IMR-90 (cell line): ENCODE data around the gene ZNF277. TPM values are rescaled to one million over a fixed set of nuclear protein-coding genes. Genes with fewer than 3 reads are reported as not detected.

Source experiments
- ATAC-seq: fragments of 200-7000 bp; cut with Tn5 transposase; 2 replicates; pipeline ENCODE4 v1.9.1; 2020; ENCODE audit warnings: low read depth, mild to moderate bottlenecking, moderate library complexity
- BruUV-seq: library from RNA; stranded (reverse); fragments of 400-500 nt; replicated peaks from 2 replicates; lab custom pipeline; 2021; lab: Mats Ljungman, UMichigan
- CTCF ChIA-PET: fragments of 300-600 bp; formaldehyde crosslinking; extraction: SDS; loops from one replicate; lab custom pipeline; 2021; ENCODE audit warnings: antibody characterized with exemption; lab: Yijun Ruan, JAX
- POLR2A ChIA-PET: fragments of 300-600 bp; sonication (Branson Sonifier 250); formaldehyde crosslinking; loops from one replicate; lab custom pipeline; 2022; ENCODE audit warnings: antibody characterized with exemption; ENCODE audit not compliant: unreplicated experiment; lab: Charles Lee
- DNase-seq: peaks from one replicate; pipeline ENCODE4 v3.0.0; 2013
- H2AFZ ChIP-seq: replicated peaks from 2 replicates; pipeline ENCODE3; 2013; ENCODE audit warnings: low read length, mild to moderate bottlenecking; ENCODE audit not compliant: poor library complexity
- H2AK5ac ChIP-seq: 2 replicates; pipeline ENCODE4 v1.6.1; 2013; ENCODE audit warnings: low read depth, low read length, inconsistent platforms
- H2AK9ac ChIP-seq: replicated peaks from 2 replicates; pipeline ENCODE3; 2013; ENCODE audit warnings: mild to moderate bottlenecking, low read depth, low read length, moderate library complexity; ENCODE audit not compliant: poor library complexity
- H2BK120ac ChIP-seq: 2 replicates; pipeline ENCODE4 v1.6.1; 2013; ENCODE audit warnings: low read depth, low read length, inconsistent platforms
- H2BK15ac ChIP-seq: 3 replicates; pipeline ENCODE4 v1.6.1; 2013; ENCODE audit warnings: low read depth, low read length, inconsistent platforms
- H2BK20ac ChIP-seq: 2 replicates; pipeline ENCODE4 v1.6.1; 2013; ENCODE audit warnings: low read depth, mild to moderate bottlenecking, inconsistent platforms, low read length, moderate library complexity
- H2BK5ac ChIP-seq: 2 replicates; pipeline ENCODE4 v1.6.1; 2013; ENCODE audit warnings: mild to moderate bottlenecking, low read depth, low read length, inconsistent platforms; ENCODE audit not compliant: poor library complexity, severe bottlenecking
- H3K14ac ChIP-seq: replicated peaks from 2 replicates; pipeline ENCODE4 v1.6.1; 2013; ENCODE audit warnings: low read depth, low read length, inconsistent platforms
- H3K18ac ChIP-seq: 2 replicates; pipeline ENCODE4 v1.6.1; 2013; ENCODE audit warnings: low read depth, low read length, control low read depth
- H3K23ac ChIP-seq: 2 replicates; pipeline ENCODE4 v1.6.1; 2013; ENCODE audit warnings: low read depth, low read length, inconsistent platforms
- H3K27ac ChIP-seq: 2 replicates; pipeline ENCODE4 v1.5.1; 2013; ENCODE audit warnings: mild to moderate bottlenecking, control low read depth, low read length; ENCODE audit not compliant: insufficient read depth
- H3K27me3 ChIP-seq: 2 replicates; pipeline ENCODE4 v1.6.1; 2013; ENCODE audit warnings: low read length; ENCODE audit not compliant: control insufficient read depth, insufficient read depth
- H3K36me3 ChIP-seq: 2 replicates; pipeline ENCODE4 v1.6.1; 2013; ENCODE audit warnings: low read length, mixed read lengths; ENCODE audit not compliant: control insufficient read depth, insufficient read depth
- H3K4ac ChIP-seq: 2 replicates; pipeline ENCODE4 v1.6.1; 2013; ENCODE audit warnings: low read depth, low read length, inconsistent platforms
- H3K4me1 ChIP-seq: 2 replicates; pipeline ENCODE4 v1.6.1; 2013; ENCODE audit warnings: low read length, mixed read lengths; ENCODE audit not compliant: control insufficient read depth, insufficient read depth
- H3K4me2 ChIP-seq: 2 replicates; pipeline ENCODE4 v1.6.1; 2013; ENCODE audit warnings: low read depth, mild to moderate bottlenecking, control low read depth, low read length, moderate library complexity
- H3K4me3 ChIP-seq: 2 replicates; pipeline ENCODE4 v1.5.1; 2013; ENCODE audit warnings: low read depth, mild to moderate bottlenecking, control low read depth, low read length, moderate library complexity; ENCODE audit not compliant: insufficient read depth
- H3K56ac ChIP-seq: 2 replicates; pipeline ENCODE4 v1.6.1; 2013; ENCODE audit warnings: low read length, inconsistent platforms; ENCODE audit not compliant: insufficient read depth; ENCODE audit errors: extremely low read depth
- H3K79me1 ChIP-seq, 2 experiments: 2 replicates each; pipeline ENCODE4 v1.6.1; 2013; ENCODE audit warnings: low read length in 2 of 2, inconsistent platforms in 1 of 2, low read depth in 1 of 2
- H3K9ac ChIP-seq: 2 replicates; pipeline ENCODE4 v1.6.1; 2013; ENCODE audit warnings: low read depth, low read length, control low read depth
- H3K9me1 ChIP-seq: 2 replicates; pipeline ENCODE4 v1.6.1; 2013; ENCODE audit warnings: low read length, inconsistent platforms; ENCODE audit not compliant: insufficient read depth
- H3K9me3 ChIP-seq: 2 replicates; pipeline ENCODE4 v1.6.1; 2013; ENCODE audit warnings: low read length; ENCODE audit not compliant: control insufficient read depth, insufficient read depth
- H4K20me1 ChIP-seq: 2 replicates; pipeline ENCODE4 v1.6.1; 2013; ENCODE audit warnings: low read length, inconsistent platforms; ENCODE audit not compliant: insufficient read depth
- H4K5ac ChIP-seq: 2 replicates; pipeline ENCODE4 v1.6.1; 2013; ENCODE audit warnings: mild to moderate bottlenecking, low read depth, low read length, control low read depth
- H4K8ac ChIP-seq, 2 experiments: 2 replicates each; pipeline ENCODE4 v1.6.1; 2013; ENCODE audit warnings: low read depth in 2 of 2, low read length in 2 of 2, control low read depth in 1 of 2, inconsistent platforms in 1 of 2
- H4K91ac ChIP-seq: 2 replicates; pipeline ENCODE4 v1.6.1; 2013; ENCODE audit warnings: low read depth, low read length, inconsistent platforms; ENCODE audit not compliant: insufficient read depth
- BHLHE40 ChIP-seq: fragments of 150-350 bp; IDR thresholded peaks from 2 replicates; pipeline ENCODE4 v1.6.1; 2016; ENCODE audit warnings: mild to moderate bottlenecking, low read depth, low read length
- CEBPB ChIP-seq: IDR thresholded peaks from 2 replicates; pipeline ENCODE4 v1.6.1; 2012; ENCODE audit warnings: low read depth, low read length, improper control_type of control experiment
- WGBS, 2 experiments: methylation state at CpG; one replicate each; pipeline versions ENCODE4 v1.1.5 to v1.1.7; 2013; ENCODE audit warnings: missing lambda C conversion rate in 2 of 2; ENCODE audit not compliant: insufficient read length in 1 of 2; ENCODE audit errors: extremely low coverage in 2 of 2; 5-methylcytosine and 5-hydroxymethylcytosine counted together
- dilution Hi-C: fragments of 300-500 bp; cut with HindIII; formaldehyde crosslinking; loops from one replicate; pipeline ENCODE4 v1.14.3; 2018; ENCODE audit warnings: low sequenced_read_pairs; ENCODE audit not compliant: unreplicated experiment
- in situ Hi-C: fragments of 300-500 bp; cut with MboI; formaldehyde crosslinking; loops from 3 replicates; pipeline ENCODE4 v1.14.3; 2019; ENCODE audit warnings: low sequenced_read_pairs, inconsistent platforms, mixed read lengths
- intact Hi-C: fragments of 100-400 bp; cut with micrococcal nuclease; formaldehyde crosslinking; loops from 2 replicates; pipeline ENCODE4 v1.10.0; 2022
- polyA plus RNA-seq, 3 experiments: library from polyadenylated mRNA; depleted of rRNA; stranded (reverse); fragments of >200 nt; gene quantifications; 2 replicates each; pipeline ENCODE4 v1.2.3, GENCODE V29; 2012; ENCODE audit warnings: low replicate concordance in 1 of 3
- total RNA-seq: library from RNA; depleted of rRNA; stranded (reverse); fragments of >200 nt; gene quantifications from 2 replicates; pipeline ENCODE4 v1.2.3, GENCODE V29; 2012

ZNF277 gene
- total and polyA plus RNA-seq, 2 of the 4 experiments (the other 2 are of a cell fraction): 7.3 to 21.3 TPM

DNA sequence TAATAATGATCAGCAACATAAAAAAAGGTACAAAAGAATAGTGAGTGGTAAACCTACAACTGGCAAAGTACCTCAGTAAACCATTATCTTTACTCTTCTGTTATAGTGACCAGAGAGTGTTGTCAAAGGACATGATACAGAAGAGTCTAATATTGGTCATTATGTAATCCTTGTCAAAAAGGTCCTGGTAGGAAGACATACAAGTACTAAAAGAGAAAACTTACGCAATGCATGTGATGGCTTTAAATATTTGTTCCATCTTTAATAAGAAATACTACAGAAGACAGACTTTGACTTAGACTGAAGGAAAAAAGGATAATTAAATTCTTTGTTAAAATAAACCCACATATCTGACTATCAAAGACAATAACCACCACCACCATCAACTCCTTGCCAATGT is 6.8 kb upstream of the ZNF277 start:
- no peak overlapping the region for H2BK20ac ChIP-seq
- ATAC-seq: no peak
- no peak overlapping the region for H2BK5ac ChIP-seq
- 0 out of 2 replicates have a peak overlapping the region, but pooled peaks have one; percentile 78 for H3K23ac ChIP-seq
- intact Hi-C loops: loop anchor here (5.0 to 10.0 kb wide), 2 partner anchors 57 to 215 kb away; no protein-coding TSS in a partner anchor
- no peak overlapping the region for H3K14ac ChIP-seq
- H3K79me1 ChIP-seq: peaks cover 18 to 54% of the 10 kb centered on the region in 2 experiments
- no peak for DNase-seq
- CTCF ChIA-PET: no interaction called here
- H4K91ac ChIP-seq: no peak overlapping the region
- H2BK120ac ChIP-seq: peak overlapping the region; percentile 38; the same call in 1 of the 2 replicates
- H3K9me3 ChIP-seq: no peaks in the 10 kb centered on the region
- dilution Hi-C loops: no loop called here
- WGBS, 2 experiments: no CpG with 5 or more reads among the region's 1 CpG
- H4K20me1 ChIP-seq: no peaks in the 10 kb centered on the region
- no peaks in the 10 kb centered on the region for H3K9me1 ChIP-seq
- TF ChIP-seq BHLHE40: no peak
- peak; percentile 70 for TF ChIP-seq CEBPB
- no peak overlapping the region for H4K8ac ChIP-seq
- no peak overlapping the region for H3K56ac ChIP-seq
- in situ Hi-C loops: loop anchor here (10.0 to 25.0 kb wide), 2 partner anchors 215 to 437 kb away; no protein-coding TSS in a partner anchor
- H2AFZ ChIP-seq: no peak overlapping the region
- H3K18ac ChIP-seq: no peak overlapping the region
- H2BK15ac ChIP-seq: peak overlapping the region; percentile 89; the same call in 1 of the 3 replicates
- no peak overlapping the region for H3K27ac ChIP-seq
- H3K4me3 ChIP-seq: no peak overlapping the region
- H2AK5ac ChIP-seq: peak overlapping the region; percentile 75; the same call in 1 of the 2 replicates
- H3K27me3 ChIP-seq: no peaks in the 10 kb centered on the region
- no peak overlapping the region for H3K4ac ChIP-seq
- no peak overlapping the region for H4K5ac ChIP-seq
- no peaks in the 10 kb centered on the region for H3K36me3 ChIP-seq
- no peak overlapping the region for H3K9ac ChIP-seq
- no TSS peak for BruUV-seq
- H3K4me2 ChIP-seq: no peak overlapping the region
- peaks cover 3% of the 10 kb centered on the region; the same call in 1 of the 2 replicates for H3K4me1 ChIP-seq
- H2AK9ac ChIP-seq: no peak overlapping the region
- POLR2A ChIA-PET: no interaction called here
